G401 (cell line): ENCODE measurements around the gene PVALEF. TPM values are rescaled to one million over a fixed set of nuclear protein-coding genes. Genes with fewer than 3 reads are reported as not detected.

Experiments used
- DNase-seq: peaks from one replicate; pipeline ENCODE4 v3.0.0-alpha.2; 2015; ENCODE audit warnings: low spot score
- in situ Hi-C: cut with HindIII; loops from 2 replicates; pipeline ENCODE4 v1.10.0; 2016; ENCODE audit warnings: low sequenced_read_pairs, mixed read lengths
- total RNA-seq: library from RNA; depleted of rRNA; stranded (reverse); fragments of >200 nt; shearing (Covaris generic); gene quantifications from 2 replicates; pipeline ENCODE4 v1.2.3, GENCODE V29; 2014

Gene PVALEF
- total RNA-seq, 1 experiment from 2014 or later, result not detected

DNA sequence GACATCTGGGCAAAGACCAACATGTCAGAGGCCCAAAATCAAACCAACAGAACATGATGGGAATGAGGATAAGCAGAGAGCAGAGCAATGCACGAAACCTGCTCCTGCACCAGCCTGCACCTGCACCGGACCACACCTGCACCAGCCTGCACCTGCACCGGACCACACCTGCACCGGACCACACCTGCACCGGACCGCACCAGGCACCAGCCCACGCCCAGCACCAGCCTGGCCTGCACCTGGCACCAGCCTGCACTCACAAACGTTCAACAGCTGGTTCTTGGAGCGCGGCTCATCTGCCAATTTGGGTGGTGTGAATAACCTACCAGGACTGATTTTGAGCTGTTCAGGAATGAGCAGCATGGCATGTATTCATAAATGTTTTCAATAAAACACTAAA is 39.3 kb downstream of the PVALEF start:
- in situ Hi-C loops, result no loop called here
- no peak for DNase-seq

DNA sequence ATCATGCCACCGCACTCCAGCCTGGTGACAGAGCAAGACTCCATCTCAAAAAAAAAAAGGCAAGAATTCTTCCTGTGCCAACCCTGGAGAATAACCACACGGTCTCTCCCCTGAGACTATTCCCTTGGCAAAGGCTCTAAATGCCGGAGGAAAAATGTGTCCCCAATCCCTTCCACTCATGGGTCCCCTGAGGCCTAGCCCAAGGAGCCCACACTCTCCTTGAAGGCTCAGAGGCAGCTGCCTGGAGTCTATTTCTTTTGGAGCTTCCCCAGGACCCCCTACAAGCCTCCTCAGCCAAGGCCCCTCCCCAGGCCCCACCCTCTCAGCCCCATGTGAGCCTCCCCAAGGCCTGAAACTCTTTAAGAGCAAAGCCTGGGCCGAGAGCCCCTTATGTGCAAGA is 40.9 kb downstream of the PVALEF start:
- in situ Hi-C loops, result no loop called here
- no peak for DNase-seq

DNA sequence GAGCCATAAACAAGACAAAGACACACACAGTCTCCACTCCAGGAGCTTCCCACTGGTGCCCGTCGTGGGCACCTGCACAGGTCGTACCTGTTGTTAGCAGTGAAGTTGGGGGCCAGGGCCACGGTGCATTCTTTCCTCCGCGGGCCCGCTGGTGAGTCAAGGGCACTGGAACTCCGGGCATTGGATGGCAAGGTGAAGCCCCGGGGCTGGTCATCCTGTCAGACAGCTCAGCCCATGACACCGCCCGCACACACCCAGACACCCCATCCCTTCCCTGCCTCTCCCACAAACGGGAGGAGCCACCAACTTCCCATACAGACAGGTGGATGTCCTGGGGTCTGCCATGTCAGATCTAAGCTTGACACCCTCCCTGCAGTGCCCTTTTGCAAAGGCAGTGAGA is 41.4 kb downstream of the PVALEF start:
- in situ Hi-C loops, result no loop called here
- no peak for DNase-seq

DNA sequence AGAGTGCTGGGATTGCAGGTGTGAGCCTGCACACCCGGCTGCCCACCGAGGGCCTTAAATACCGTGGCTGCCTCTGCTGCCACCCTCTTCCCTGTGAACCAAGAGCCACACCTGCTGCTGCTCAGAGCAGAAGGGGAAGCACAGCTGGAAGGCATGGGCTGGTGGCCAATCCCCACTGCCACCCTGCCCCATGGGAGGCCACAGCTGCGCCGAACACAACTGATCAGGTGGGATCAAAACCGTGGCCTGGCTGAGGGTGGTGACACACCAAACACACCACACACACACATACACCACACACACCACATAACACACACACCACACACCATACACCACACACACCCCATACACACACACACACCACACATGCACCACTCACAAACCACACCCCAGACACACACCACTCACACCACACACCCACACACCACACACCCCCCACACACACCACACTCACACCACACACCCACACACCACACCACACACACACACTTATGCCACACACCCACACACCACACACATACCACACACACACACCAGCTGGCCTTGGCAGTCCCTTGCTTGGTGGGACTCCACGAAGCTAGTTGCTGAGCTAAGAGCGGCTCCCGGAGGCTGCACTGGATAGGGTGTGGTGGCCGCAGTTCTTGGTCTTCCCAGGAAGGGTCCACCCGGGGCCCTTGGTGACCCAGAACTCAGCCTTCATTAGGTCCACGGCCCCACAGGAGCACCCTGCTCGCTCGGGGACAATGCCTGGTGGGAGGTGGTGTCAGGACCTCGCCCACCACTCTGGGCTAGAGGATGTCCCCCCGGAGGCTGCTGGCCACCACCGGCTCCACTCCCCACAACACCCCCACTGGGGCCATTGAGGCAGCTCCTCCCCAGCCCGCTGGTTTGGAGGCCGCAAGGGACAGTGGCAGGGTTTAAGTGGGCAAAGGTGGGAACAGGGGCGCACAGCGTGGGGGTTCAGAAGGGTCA is 42.6 kb downstream of the PVALEF start:
- no peak for DNase-seq
- in situ Hi-C loops, result no loop called here

DNA sequence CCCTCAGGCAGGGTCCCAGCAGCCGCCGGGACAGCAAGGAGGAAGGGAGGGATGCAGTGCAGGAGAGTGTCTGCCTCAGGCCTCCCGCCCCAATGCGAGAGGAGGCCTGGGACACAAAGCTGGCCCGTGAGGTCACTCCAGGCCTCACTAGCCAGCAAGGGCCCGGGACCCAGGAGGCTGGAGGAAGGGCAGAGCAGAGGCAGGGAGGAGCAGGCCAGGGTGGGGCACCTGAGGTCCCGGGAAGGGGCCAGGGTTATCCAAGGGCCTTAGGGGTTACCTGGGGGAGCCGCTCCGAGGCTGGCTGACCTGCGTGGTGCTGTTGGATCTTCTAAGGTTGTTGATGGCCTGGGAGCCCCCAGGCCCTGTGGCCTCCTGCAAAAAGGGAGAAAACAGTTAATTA is 43.3 kb downstream of the PVALEF start:
- in situ Hi-C loops, result no loop called here
- no peak for DNase-seq

DNA sequence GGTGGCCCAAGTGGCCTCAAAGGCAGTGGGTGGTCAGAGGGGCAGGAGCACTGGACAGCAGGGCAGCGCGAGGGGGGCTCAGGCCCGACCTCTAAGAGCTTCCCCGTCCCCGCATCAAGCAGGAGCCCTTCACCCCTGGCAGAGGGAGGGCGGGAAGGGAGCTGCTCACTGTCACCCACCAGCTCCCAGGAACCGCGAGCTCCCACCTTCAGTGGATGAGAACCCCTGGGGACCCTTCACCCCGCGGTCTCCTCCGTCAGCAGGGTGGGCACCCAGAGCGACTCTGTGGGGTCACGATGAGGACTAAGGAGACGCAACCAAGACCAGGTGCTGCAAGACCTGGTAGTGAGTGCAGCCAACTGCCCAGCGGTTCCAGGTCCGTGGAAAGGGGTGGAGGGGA is 43.8 kb downstream of the PVALEF start:
- no peak for DNase-seq
- in situ Hi-C loops, result no loop called here

DNA sequence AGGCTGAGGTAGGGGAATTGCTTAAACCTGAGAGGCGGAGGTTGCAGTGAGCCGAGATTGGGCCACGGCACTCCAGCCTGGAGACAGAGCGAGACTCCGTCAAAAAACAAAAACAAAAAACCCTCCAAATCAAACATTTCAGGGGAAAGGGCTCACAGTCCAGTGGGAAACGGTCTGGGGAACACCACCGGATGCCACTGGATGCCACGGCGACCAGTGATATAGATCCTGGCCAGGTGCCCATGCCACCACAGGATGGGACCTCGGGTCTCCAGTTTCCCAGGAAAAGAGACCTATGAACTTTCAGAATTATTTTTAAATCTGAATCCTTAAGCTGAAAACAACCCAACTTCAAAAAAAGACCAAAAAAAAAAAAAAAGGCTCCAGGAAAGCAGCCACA is 45.2 kb downstream of the PVALEF start:
- in situ Hi-C loops, result no loop called here
- no peak for DNase-seq

DNA sequence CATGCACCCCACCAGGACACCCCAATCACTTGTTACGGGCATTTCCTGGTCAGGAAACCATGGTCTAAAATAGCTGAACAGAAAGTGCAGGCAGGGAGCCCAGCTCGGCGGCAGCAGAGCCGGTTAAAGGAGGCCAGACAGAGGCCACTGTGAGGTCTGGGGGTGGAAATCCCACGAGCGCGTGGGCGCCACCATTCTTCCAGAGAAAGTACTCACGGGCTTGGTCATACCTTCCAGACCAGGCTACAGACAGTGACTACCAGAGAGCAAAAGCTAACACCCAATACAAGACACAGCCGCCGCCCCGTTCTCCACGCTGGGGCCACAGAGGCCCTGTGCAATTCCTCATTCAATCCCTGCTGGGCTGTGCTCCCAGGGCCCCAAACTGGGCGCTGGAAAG is 45.6 kb downstream of the PVALEF start:
- in situ Hi-C loops, result no loop called here

DNA sequence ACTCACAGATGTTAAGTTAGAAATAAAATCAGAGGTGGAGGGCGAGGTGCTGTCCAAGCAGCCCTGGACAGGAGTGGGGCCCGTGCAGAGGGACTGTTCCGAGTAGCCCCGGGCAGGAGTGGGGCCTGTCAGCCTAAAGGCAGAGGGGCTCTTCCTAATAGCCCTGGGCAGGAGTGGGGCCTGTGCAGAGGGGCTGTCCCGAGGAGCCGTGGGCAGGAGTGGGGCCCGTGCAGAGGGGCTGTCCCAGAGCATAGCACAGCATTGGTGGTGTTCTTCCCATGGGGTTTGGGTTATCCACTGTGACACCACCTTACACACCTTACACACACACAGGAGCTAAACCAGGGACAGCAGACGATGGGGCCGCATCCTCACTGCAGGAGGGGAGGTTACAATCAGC is 47.1 kb downstream of the PVALEF start:
- in situ Hi-C loops, result no loop called here
- no peak for DNase-seq

More for the DNA sequence above, 45.6 kb downstream of the PVALEF start:
- DNase-seq, result no peak

DNA sequence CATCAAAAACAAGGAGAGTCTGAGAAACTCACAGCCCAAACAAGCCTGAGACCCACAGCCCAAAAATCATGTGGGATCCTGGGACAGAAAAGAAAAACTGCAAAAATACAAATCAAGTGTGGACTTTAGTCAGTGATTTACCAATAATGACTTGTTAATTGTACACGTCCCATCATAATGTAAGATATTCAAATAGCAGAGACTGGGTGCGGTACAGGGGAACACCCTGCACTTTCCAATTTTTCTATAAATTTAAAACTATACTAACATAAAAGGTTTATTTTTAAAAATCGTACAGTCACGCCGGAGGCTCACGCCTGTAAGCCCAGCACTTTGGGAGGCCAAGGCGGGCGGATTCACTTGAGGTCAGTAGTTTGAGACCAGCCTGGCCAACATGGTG is 48.7 kb downstream of the PVALEF start:
- no peak for DNase-seq
- in situ Hi-C loops, result no loop called here

DNA sequence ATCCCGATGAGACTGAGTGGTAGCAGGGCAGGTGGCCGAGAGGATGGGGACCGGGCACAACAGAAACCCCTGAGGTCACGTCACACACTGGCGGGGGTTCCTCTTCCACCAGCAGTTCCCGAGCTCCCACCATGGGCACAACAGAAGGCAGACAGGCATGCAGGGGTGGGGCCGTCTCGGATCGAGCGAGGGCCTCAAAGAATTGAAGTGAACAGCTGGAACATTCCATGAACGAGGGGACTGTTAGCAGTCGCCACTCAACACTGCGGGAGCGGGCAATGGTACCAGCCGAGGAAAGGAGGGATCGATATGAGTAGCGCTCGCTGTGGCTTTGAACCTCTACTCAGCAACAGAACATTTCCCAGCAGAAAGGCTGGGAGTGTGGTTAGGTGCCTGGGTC is 52.2 kb downstream of the PVALEF start:
- in situ Hi-C loops, result no loop called here
- no peak for DNase-seq

DNA sequence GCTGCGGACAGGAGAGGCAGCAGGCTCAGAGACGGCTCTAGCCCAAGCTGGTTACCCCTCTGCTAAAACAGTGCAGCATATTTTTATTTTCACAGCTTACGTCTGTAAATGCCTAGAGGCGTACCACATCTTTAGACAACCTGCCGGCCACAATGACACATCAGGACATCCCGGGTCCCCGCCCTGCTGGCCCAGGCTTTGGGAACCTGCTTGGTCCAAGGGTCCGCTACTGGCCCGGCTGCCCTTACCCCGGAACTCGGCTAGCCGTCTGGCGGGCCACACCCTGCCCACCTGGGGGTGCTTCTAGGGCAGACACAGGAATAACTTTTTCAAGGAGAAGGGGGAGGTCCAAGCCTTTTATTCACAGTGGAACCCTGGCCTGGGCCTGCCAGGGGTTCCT is 53.2 kb downstream of the PVALEF start:
- DNase-seq, result no peak
- in situ Hi-C loops, result no loop called here

DNA sequence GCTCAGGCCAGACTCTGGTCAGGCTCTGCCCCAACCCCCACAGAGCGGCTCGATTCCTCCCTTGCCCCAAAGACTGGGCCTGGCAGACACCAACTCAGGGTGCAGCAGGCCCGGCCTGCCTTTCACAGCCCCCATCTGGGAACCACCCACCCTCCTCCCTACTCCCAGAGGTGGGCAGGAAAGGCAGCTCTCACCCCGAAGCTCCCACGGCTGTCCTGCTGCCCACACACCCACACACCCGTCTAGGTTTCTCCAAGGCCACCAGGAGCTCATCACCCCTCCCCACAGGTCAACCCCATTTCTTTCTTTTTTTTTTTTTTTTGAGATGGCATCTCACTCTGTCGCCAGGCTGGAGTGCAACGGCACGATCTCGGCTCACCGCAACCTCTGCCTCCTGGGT is 53.7 kb downstream of the PVALEF start:
- in situ Hi-C loops, result no loop called here
- DNase-seq, result no peak

DNA sequence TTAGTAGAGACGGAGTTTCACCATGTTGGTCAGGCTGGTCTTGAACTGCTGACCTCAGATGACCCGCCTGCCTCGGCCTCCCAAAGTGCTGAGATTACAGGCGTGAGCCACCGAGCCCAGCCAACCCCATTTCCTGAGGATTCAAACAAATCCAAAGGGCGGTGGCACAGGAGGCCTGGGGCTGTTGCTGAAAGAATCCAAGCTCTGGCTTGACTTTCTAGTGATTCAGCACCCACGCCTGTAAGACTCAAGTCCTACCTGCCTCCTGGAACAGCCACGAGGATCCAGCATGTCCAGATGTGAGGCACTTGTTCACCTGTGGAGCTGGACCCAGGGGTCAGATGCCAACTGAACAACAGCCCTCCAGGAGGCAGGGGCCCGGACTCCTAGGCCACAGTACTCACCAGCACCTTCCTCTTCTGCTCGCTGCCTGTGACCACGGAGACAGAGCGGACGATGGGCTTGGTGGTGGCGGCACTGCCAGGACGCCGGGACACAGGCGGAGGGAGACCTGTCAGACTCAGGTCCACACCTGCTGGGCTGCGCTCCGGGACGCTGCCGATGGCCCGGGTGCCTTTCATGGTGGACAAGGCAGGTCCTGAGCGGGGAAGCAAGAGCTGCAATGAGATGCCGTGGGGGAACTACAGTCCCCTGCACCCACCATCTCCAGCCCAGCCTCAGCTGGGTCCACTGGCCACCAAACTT is 54.3 kb downstream of the PVALEF start:
- no peak for DNase-seq
- in situ Hi-C loops, result no loop called here

DNA sequence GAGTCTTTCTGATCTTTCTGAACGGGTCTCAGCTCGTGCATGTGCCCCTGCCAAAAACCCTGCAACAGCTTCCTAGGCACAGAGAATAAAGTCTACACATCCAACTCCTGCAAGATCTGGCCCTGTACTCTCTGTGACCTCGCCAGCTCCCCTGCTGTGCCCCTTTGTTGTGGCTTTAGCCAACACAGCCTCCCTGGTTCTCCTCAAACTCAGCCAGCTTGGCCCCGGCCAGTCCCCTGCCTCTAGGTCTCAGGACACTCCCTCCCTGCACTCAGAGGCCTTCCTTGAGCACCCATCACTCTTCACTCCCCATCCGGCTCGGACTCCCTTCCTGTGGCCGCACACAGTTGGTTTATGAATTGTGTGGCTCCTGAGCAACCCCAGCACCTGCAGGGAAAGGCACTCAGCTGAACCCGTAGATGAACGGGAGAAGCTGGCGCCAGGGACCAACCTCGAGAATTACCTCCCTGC is 56.1 kb downstream of the PVALEF start:
- no peak for DNase-seq
- in situ Hi-C loops, result no loop called here

DNA sequence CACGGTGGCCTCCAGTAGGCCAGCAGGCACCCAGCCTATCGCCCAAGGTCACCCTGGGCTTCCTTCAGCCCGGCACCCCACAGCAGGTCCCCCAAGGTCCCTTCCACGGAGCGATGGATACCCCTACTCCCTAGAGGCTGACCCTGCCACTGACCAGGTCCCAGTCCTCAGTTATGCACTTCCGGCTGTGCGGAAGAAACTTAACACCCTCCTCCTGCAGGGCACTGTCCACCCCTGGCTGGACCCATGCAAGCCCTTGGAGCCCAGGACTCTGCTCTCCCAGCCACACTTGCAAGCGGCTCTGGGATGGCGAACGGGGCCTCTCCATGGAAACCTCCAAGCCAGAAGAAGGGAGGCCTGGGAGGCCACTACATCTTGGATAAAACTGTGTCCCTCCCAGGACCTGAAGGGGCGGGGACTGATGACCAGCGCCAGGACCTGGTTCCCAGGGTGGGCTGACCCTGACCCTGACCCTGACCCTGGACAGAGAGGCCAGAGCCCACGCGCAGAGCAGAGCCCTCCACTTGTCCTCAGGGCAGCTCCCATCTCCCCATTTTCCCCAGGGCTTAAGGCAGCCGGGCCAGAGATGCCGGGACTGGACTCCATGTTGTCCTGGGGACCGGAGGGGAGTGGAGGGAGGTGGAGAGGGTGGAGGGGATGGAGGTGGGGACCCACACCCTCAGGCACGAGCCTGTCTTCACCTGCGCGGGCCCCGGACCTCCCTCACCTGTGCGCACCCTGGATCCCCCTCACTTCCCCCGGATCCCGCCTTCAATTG is 56.7 kb downstream of the PVALEF start:
- in situ Hi-C loops, result no loop called here
- DNase-seq, result no peak

DNA sequence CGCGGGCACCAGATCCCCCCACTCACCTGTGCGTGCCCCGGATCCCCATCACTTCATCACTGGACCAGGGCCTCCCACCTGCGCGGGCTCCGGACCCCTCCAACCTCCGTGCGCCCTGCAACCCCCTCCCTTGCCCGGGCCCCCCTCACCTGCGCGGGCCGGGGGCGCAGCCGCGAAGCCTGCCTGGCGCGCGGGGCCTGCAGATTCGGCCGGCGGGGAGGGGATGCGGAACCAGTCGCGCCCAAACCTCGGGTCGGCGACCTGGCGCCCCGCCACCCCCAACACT is 57.3 kb downstream of the PVALEF start:
- in situ Hi-C loops, result no loop called here
- no peak for DNase-seq

DNA sequence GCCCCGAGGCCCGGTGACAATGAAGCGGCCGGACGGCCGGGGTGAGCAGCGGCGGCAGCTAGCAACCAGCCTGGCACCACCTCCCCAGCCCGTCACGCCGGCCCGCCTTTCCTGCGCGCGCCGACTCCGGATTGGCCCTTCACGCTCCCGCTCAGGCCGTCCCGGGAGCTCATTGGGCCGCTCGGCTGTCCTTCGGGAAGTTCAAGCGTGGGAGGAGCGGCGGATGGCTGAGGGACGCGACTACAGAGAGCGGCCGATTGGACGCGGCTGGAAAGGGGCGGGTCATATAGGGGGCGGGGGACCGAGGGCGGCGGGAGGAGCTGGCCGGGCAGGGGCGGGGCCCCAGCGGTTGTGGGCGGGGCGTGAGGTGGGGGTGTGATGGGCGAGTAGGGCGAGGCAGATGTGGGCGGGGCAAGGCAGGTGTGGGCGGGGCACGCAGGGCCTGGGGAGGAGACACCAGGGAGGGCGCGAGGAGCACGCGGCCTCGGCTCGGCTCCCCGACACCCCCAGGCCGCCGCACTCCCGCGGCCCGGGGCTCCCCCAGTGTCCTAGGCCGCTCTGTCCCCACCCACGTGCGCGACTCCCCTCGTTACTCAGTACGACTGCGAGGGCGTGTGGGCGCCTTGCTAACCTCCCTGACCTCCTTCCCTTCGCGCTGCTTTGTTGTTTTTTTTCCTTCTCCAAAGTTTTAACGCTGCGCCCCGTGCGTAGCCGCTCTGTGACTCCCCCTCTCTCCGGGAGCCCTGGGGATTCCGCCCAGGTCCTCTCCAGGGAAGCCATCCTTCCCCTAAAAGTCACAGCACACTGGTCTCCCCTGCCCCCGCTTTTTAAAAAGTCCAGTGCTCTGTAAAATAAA is 57.8 kb downstream of the PVALEF start, which contains the start of gene CEP131:
TSS of gene CEP131 (minus strand) at position 60 of the 856 bp plus-strand sequence. CDS start 2,909 bp downstream, outside the sequence.
- DNase-seq, result peak; percentile 98
- in situ Hi-C loops, result no loop called here

DNA sequence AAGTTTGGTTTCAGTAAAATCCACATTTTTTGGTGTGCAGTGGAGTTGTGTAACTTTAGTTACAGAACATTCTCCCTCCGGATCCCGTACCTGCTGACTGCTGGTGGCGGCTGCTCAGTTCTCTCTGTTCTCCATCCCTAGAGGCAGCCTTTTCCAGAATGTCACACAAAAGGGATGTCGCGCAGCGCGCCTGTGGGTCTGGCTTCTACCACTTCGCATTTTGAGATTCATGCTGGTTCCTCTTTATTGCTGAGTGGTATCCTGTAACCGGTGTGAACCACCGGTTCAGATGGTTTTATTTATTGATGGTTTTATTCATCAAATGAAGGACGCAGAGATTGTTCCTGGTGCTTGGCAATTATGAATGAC is 58.4 kb downstream of the PVALEF start:
- in situ Hi-C loops, result no loop called here

More for the DNA sequence above, 58.4 kb downstream of the PVALEF start:
- peak; percentile 22 for DNase-seq
